ENCODE measurements around the gene ZNF488.
A peak's percentile ranks its signal among the peaks of the same experiment; 100 is the strongest.
"Not testable (repeated sequence)": the region's sequence is repeated elsewhere in the genome, so short reads cannot be mapped to it uniquely, and the experiment has no call there.

The ZNF488 gene

GRCh38 chr10:47384148-47384921 lies at the start of gene ZNF488:
Gene ZNF488 (minus strand): TSS chr10:47384293. CDS start chr10:47368829, 15,464 bp downstream.
- DNase-seq (ENCODE audit: low spot score): peak; percentile 97

GRCh38 chr10:47425813-47426419 lies 41.8 kb upstream of the ZNF488 start:
- no peak for DNase-seq (ENCODE audit: low spot score)

GRCh38 chr10:47424231-47424630 lies 40.1 kb upstream of the ZNF488 start:
- no peak for DNase-seq (ENCODE audit: low spot score)

- no peak for DNase-seq (ENCODE audit: low spot score)
These were observed 39.4 kb upstream of the ZNF488 start for GRCh38 chr10:47423476-47423875.

GRCh38 chr10:47421057-47421952 lies 37.2 kb upstream of the ZNF488 start:
- DNase-seq (ENCODE audit: low spot score): no peak

GRCh38 chr10:47420305-47421056 lies 36.4 kb upstream of the ZNF488 start:
- DNase-seq (ENCODE audit: low spot score): peak; percentile 28

GRCh38 chr10:47419421-47419820 lies 35.3 kb upstream of the ZNF488 start:
- no peak for DNase-seq (ENCODE audit: low spot score)

- DNase-seq (ENCODE audit: low spot score): no peak
These were observed 34.9 kb upstream of the ZNF488 start for GRCh38 chr10:47418966-47419365.

- DNase-seq (ENCODE audit: low spot score): no peak
These were observed 34.2 kb upstream of the ZNF488 start for GRCh38 chr10:47418321-47418720.

GRCh38 chr10:47416305-47417218 lies 32.5 kb upstream of the ZNF488 start:
- not testable (repeated sequence) for DNase-seq (ENCODE audit: low spot score)

GRCh38 chr10:47415520-47416304 lies 31.6 kb upstream of the ZNF488 start:
- DNase-seq (ENCODE audit: low spot score): no peak

GRCh38 chr10:47414752-47415519 lies 30.8 kb upstream of the ZNF488 start:
- DNase-seq (ENCODE audit: low spot score): no peak

- no peak for DNase-seq (ENCODE audit: low spot score)
These were observed 30.1 kb upstream of the ZNF488 start for GRCh38 chr10:47414227-47414592.

GRCh38 chr10:47413531-47414226 lies 29.6 kb upstream of the ZNF488 start:
- no peak for DNase-seq (ENCODE audit: low spot score)

GRCh38 chr10:47412869-47413268 lies 28.8 kb upstream of the ZNF488 start:
- no peak for DNase-seq (ENCODE audit: low spot score)

- DNase-seq (ENCODE audit: low spot score): no peak
These were observed 28.2 kb upstream of the ZNF488 start for GRCh38 chr10:47412177-47412730.

GRCh38 chr10:47410862-47411261 lies 26.8 kb upstream of the ZNF488 start:
- no peak for DNase-seq (ENCODE audit: low spot score)

GRCh38 chr10:47410271-47410670 lies 26.2 kb upstream of the ZNF488 start:
- no peak for DNase-seq (ENCODE audit: low spot score)

Data from iPS-NIHi11 (cell line).